ENCODE measurements around the gene CLCNKA.

GRCh38 chr1:15975805-15976680 lies 45.8 kb upstream of the CLCNKA start, which contains the start of gene ZBTB17:
- TF ChIP-seq TCF12 (IDR thresholded peaks at IDR 0.05; ENCODE audit: low read depth) (peak; percentile 68; the same call in 1 of the 2 replicates), FOXM1 (IDR thresholded peaks at IDR 0.05; ENCODE audit: borderline replicate concordance, low read depth) (no peak), CEBPB (IDR thresholded peaks at IDR 0.05) (no peak), ZBTB7A (IDR thresholded peaks at IDR 0.05; ENCODE audit: low read depth) (no peak; the same call in 1 of the 2 replicates), TAF1 (IDR thresholded peaks at IDR 0.05; ENCODE audit: low read depth) (peak; percentile 84), EP300 (IDR thresholded peaks at IDR 0.05; ENCODE audit: borderline replicate concordance) (no peak), MAX (IDR thresholded peaks at IDR 0.05) (peak; percentile 39; the same call in 1 of the 2 replicates), EGR1 (IDR thresholded peaks at IDR 0.05) (no peak), TEAD4 (IDR thresholded peaks at IDR 0.05) (no peak), CREB1 (IDR thresholded peaks at IDR 0.05; ENCODE audit: low read depth) (peak; percentile 26; the same call in 1 of the 2 replicates), RAD21 (IDR thresholded peaks at IDR 0.05; ENCODE audit: low read depth) (no peak)
- TF ChIP-seq, protein P1, sequence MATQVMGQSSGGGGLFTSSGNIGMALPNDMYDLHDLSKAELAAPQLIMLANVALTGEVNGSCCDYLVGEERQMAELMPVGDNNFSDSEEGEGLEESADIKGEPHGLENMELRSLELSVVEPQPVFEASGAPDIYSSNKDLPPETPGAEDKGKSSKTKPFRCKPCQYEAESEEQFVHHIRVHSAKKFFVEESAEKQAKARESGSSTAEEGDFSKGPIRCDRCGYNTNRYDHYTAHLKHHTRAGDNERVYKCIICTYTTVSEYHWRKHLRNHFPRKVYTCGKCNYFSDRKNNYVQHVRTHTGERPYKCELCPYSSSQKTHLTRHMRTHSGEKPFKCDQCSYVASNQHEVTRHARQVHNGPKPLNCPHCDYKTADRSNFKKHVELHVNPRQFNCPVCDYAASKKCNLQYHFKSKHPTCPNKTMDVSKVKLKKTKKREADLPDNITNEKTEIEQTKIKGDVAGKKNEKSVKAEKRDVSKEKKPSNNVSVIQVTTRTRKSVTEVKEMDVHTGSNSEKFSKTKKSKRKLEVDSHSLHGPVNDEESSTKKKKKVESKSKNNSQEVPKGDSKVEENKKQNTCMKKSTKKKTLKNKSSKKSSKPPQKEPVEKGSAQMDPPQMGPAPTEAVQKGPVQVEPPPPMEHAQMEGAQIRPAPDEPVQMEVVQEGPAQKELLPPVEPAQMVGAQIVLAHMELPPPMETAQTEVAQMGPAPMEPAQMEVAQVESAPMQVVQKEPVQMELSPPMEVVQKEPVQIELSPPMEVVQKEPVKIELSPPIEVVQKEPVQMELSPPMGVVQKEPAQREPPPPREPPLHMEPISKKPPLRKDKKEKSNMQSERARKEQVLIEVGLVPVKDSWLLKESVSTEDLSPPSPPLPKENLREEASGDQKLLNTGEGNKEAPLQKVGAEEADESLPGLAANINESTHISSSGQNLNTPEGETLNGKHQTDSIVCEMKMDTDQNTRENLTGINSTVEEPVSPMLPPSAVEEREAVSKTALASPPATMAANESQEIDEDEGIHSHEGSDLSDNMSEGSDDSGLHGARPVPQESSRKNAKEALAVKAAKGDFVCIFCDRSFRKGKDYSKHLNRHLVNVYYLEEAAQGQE (IDR thresholded peaks at IDR 0.05; ENCODE audit: low read depth): no peak
